Sigmoid colon (tissue), 7 donors: ENCODE results near the gene CFAP45. TPM values are rescaled to one million over a fixed set of nuclear protein-coding genes. Genes with fewer than 3 reads are reported as not detected.

Experiments used
- DNase-seq: peaks from one replicate; pipeline ENCODE4 v3.0.0-alpha.2; 2019
- H3K27ac ChIP-seq, 4 donors: fragments of 200-600 bp; sonication (generic); one replicate each; pipeline ENCODE4 v1.5.1; 2016 to 2019; ENCODE audit warnings: mild to moderate bottlenecking in 1 of 4
- H3K27me3 ChIP-seq, 3 donors: fragments of 200-600 bp; sonication (generic); one replicate each; pipeline ENCODE4 v1.5.1; 2019; ENCODE audit warnings: mild to moderate bottlenecking in 1 of 3
- H3K36me3 ChIP-seq, 4 donors: fragments of 200-600 bp; sonication (generic); one replicate each; pipeline ENCODE4 v1.5.1; 2016 to 2019
- H3K4me1 ChIP-seq, 4 donors: fragments of 200-600 bp; sonication (generic); one replicate each; pipeline ENCODE4 v1.5.1; 2017 to 2019
- H3K4me3 ChIP-seq, 4 donors: fragments of 200-600 bp; sonication (generic); one replicate each; pipeline ENCODE4 v1.5.1; 2017 to 2019; ENCODE audit warnings: mild to moderate bottlenecking in 2 of 4, moderate library complexity in 1 of 4
- H3K9me3 ChIP-seq, 4 donors: fragments of 200-600 bp in 3 of 4; sonication (generic) in 3 of 4; one replicate each; pipeline versions ENCODE4 v1.5.1 to v1.6.1; 2013 to 2019
- EP300 ChIP-seq, 4 donors: sonication (generic); formaldehyde crosslinking; IDR thresholded peaks; one replicate each; pipeline ENCODE4 v1.6.1; 2017; ENCODE audit warnings: antibody characterized with exemption in 4 of 4
- POLR2A ChIP-seq, 2 donors: fragments of 450-650 bp; IDR thresholded peaks; one replicate each; pipeline ENCODE4 v1.6.1; 2016; ENCODE audit warnings: antibody characterized with exemption in 2 of 2, mild to moderate bottlenecking in 2 of 2, moderate library complexity in 2 of 2
- POLR2AphosphoS5 ChIP-seq, 4 donors: sonication (generic); formaldehyde crosslinking; IDR thresholded peaks; one replicate each; pipeline ENCODE4 v1.6.1; 2017; ENCODE audit warnings: antibody characterized with exemption in 4 of 4
- WGBS, 2 donors: extraction: QIAGEN DNeasy Blood & Tissue Kit; methylation state at CpG; one replicate each; pipeline ENCODE4 v1.1.7; 2013; 5-methylcytosine and 5-hydroxymethylcytosine counted together
- intact Hi-C: fragments of 100-400 bp; cut with DNase I; formaldehyde crosslinking; loops from one replicate; pipeline ENCODE4 v1.15.1; 2023
- polyA plus RNA-seq, 3 donors: library from polyadenylated mRNA; stranded (reverse); fragments of 200-250 nt; gene quantifications; one replicate each; pipeline ENCODE4 v1.2.3, GENCODE V29; 2013
- small RNA-seq, 3 donors: library from RNA; depleted of rRNA; stranded (forward); fragments of <200 nt; gene quantifications; one replicate each; pipeline ENCODE3, GENCODE V24; 2016
- total RNA-seq, 4 donors: library from RNA; depleted of rRNA; stranded (reverse); fragments of >200 nt; gene quantifications; one replicate each; pipeline ENCODE4 v1.1.0, GENCODE V29; 2016
- TF ChIP-seq, protein P1 (sequence below), 4 experiments: fragments of 450-650 bp in 3 of 4; fragments of 200-600 bp in 1 of 4; IDR thresholded peaks; one replicate each; pipeline ENCODE4 v1.5.1; 2016 to 2019; ENCODE audit warnings: antibody characterized with exemption in 4 of 4, mild to moderate bottlenecking in 3 of 4, moderate library complexity in 2 of 4
- donor health status: healthy with polysubstance abuse.
- donor health status: Bipolar disorder and iron deficiency.
- donor health status: healthy.

The CFAP45 gene
- total and polyA plus RNA-seq, 7 donors = 0.29 to 1.8 (median 1.0) TPM; not detected in 3

DNA sequence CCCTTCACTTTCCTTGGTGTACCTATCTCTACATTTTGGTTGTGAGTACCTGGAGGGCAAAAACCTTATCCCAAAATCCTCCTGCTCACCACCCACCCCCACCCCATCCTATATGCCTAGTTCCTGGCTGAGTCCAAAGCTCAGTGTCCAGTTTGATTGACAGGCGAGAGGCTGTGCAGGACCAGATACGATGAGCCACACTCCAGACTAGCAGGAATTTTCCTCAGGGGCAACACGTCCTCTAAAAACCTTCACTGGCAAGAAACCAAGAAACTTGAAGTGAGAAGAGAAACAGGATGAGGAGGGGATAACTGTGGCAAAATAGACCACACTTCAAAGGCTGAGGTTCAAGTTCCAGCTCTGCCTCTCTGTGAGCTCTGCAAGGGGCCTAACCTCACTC lies 74.4 kb downstream of the CFAP45 start:
- H3K4me1 ChIP-seq = peaks cover 0 to 7% (median 3%) of the 10 kb centered on the region in 4 donors
- no peak for TF ChIP-seq POLR2A (IDR thresholded peaks at IDR 0.05)
- TF ChIP-seq POLR2AphosphoS5 (IDR thresholded peaks at IDR 0.05) = no peak
- TF ChIP-seq, protein P1, sequence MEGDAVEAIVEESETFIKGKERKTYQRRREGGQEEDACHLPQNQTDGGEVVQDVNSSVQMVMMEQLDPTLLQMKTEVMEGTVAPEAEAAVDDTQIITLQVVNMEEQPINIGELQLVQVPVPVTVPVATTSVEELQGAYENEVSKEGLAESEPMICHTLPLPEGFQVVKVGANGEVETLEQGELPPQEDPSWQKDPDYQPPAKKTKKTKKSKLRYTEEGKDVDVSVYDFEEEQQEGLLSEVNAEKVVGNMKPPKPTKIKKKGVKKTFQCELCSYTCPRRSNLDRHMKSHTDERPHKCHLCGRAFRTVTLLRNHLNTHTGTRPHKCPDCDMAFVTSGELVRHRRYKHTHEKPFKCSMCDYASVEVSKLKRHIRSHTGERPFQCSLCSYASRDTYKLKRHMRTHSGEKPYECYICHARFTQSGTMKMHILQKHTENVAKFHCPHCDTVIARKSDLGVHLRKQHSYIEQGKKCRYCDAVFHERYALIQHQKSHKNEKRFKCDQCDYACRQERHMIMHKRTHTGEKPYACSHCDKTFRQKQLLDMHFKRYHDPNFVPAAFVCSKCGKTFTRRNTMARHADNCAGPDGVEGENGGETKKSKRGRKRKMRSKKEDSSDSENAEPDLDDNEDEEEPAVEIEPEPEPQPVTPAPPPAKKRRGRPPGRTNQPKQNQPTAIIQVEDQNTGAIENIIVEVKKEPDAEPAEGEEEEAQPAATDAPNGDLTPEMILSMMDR (IDR thresholded peaks at IDR 0.05) = no peak
- TF ChIP-seq EP300 (IDR thresholded peaks at IDR 0.05) = no peak
- H3K4me3 ChIP-seq = no peak overlapping the region
- intact Hi-C loops = no loop called here
- H3K27ac ChIP-seq = no peak overlapping the region
- H3K9me3 ChIP-seq = no peaks in the 10 kb centered on the region
- DNase-seq = no peak
- H3K36me3 ChIP-seq = no peaks in the 10 kb centered on the region
- peaks cover 0 to 19% (median 0%) of the 10 kb centered on the region in 3 donors for H3K27me3 ChIP-seq
- 68 to 75% methylated on average over 3 of the region's 3 CpGs for WGBS, 2 donors

DNA sequence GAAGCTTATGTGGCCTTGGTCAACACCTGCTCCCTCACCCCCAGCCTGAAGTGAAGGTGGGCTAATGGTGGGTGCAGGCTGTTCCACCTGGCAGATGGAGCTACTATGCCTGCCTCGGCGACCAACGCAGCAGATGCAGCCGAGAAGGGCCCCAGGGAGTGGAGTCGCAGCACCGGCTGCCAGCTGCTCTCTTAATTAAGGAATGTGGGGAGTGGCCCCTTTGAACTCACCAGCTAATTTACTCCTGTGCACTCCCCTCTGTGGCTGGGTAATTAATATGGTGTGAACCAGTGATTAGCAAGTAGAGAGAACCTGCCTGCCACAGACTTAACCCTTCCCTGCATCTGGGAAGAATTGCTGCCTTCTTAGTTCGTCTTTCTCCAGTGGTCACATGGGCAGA lies 76.6 kb downstream of the CFAP45 start:
- TF ChIP-seq, protein P1 (IDR thresholded peaks at IDR 0.05) = no peak
- no peak for TF ChIP-seq EP300 (IDR thresholded peaks at IDR 0.05)
- no peak for TF ChIP-seq POLR2AphosphoS5 (IDR thresholded peaks at IDR 0.05)
- no peak for TF ChIP-seq POLR2A (IDR thresholded peaks at IDR 0.05)
- H3K27me3 ChIP-seq = peaks cover 0 to 19% (median 0%) of the 10 kb centered on the region in 3 donors
- intact Hi-C loops = no loop called here
- no peaks in the 10 kb centered on the region for H3K4me1 ChIP-seq
- no peak overlapping the region for H3K27ac ChIP-seq
- DNase-seq = no peak
- H3K36me3 ChIP-seq = no peaks in the 10 kb centered on the region
- no peaks in the 10 kb centered on the region for H3K9me3 ChIP-seq
- WGBS, 2 donors = 20 to 55% methylated on average over 7 of the region's 7 CpGs
- H3K4me3 ChIP-seq = no peak overlapping the region

Small RNA genes within 50 kb of the gene (small RNA-seq; reads per million reads assigned to genes)
- gene MIR4259 = 0 reads per million in 3 donors
- gene RF00570 = 0 to 0.11 (median 0.06) reads per million in 3 donors

Other genes with a start within 250 kb of the CFAP45 start
- gene CRP, start 185.6 kb downstream of the CFAP45 start, total RNA-seq = not detected
- gene CRP, start 185.6 kb downstream of the CFAP45 start, polyA plus RNA-seq = under 1 TPM in 1 of 3 donors, not detected in 2; 0.20 TPM
- 10 to 100 TPM; 40.4 to 59.1 (median 51.6) TPM for gene DUSP23, start 119.2 kb downstream of the CFAP45 start, total RNA-seq
- gene DUSP23, start 119.2 kb downstream of the CFAP45 start, polyA plus RNA-seq = 10 to 100 TPM; 77.7 to 88.7 (median 86.5) TPM
- not detected for gene FCRL6, start 97.8 kb downstream of the CFAP45 start, total RNA-seq
- gene FCRL6, start 97.8 kb downstream of the CFAP45 start, polyA plus RNA-seq = under 1 TPM in 1 of 3 donors, not detected in 2; 0.38 TPM
- gene SLAMF8, start 73.3 kb downstream of the CFAP45 start, total RNA-seq = 1 to 10 TPM; 3.3 to 5.0 (median 4.3) TPM
- gene SLAMF8, start 73.3 kb downstream of the CFAP45 start, polyA plus RNA-seq = 10 to 100 TPM in 2 of 3 donors, 1 to 10 TPM in 1; 2.4 to 16.2 (median 13.3) TPM
- not detected for gene VSIG8, start 37.5 kb downstream of the CFAP45 start, total RNA-seq
- gene VSIG8, start 37.5 kb downstream of the CFAP45 start, polyA plus RNA-seq = under 1 TPM in 1 of 3 donors, not detected in 2; 0.10 TPM
- 100 to 1,000 TPM in 2 of 4 donors, 10 to 100 TPM in 2; 88.8 to 109 (median 99.0) TPM for gene TAGLN2, start 25.3 kb upstream of the CFAP45 start, total RNA-seq
- gene TAGLN2, start 25.3 kb upstream of the CFAP45 start, polyA plus RNA-seq = 100 to 1,000 TPM; 383 to 770 (median 531) TPM
- gene IGSF9, start 45.4 kb upstream of the CFAP45 start, total RNA-seq = under 1 TPM in 1 of 4 donors, not detected in 3; under 0.01 TPM
- gene IGSF9, start 45.4 kb upstream of the CFAP45 start, polyA plus RNA-seq = 10 to 100 TPM in 2 of 3 donors, 1 to 10 TPM in 1; 6.9 to 16.3 (median 11.4) TPM
- gene SLAMF9, start 54.1 kb upstream of the CFAP45 start, total RNA-seq = not detected
- under 1 TPM in 1 of 3 donors, not detected in 2; 0.15 TPM for gene SLAMF9, start 54.1 kb upstream of the CFAP45 start, polyA plus RNA-seq
- gene PIGM, start 131.8 kb upstream of the CFAP45 start, total RNA-seq = 1 to 10 TPM; 3.3 to 4.7 (median 4.5) TPM
- 1 to 10 TPM in 1 of 3 donors, under 1 TPM in 2; 0.60 to 3.6 (median 0.69) TPM for gene PIGM, start 131.8 kb upstream of the CFAP45 start, polyA plus RNA-seq
- under 1 TPM in 2 of 4 donors, not detected in 2; 0.27 to 0.36 TPM for gene KCNJ10, start 170.0 kb upstream of the CFAP45 start, total RNA-seq
- 1 to 10 TPM in 1 of 3 donors, under 1 TPM in 1, not detected in 1; 0.23 to 1.3 TPM for gene KCNJ10, start 170.0 kb upstream of the CFAP45 start, polyA plus RNA-seq
- under 1 TPM; under 0.01 to 0.36 (median 0.27) TPM for gene KCNJ9, start 181.4 kb upstream of the CFAP45 start, total RNA-seq
- under 1 TPM in 1 of 3 donors, not detected in 2; 0.22 TPM for gene KCNJ9, start 181.4 kb upstream of the CFAP45 start, polyA plus RNA-seq
- 10 to 100 TPM; 11.1 to 11.4 (median 11.3) TPM for gene IGSF8, start 198.5 kb upstream of the CFAP45 start, total RNA-seq
- gene IGSF8, start 198.5 kb upstream of the CFAP45 start, polyA plus RNA-seq = 10 to 100 TPM in 1 of 3 donors, 1 to 10 TPM in 2; 4.8 to 34.9 (median 7.2) TPM
- gene ATP1A2, start 215.6 kb upstream of the CFAP45 start, total RNA-seq = 100 to 1,000 TPM in 2 of 4 donors, 10 to 100 TPM in 2; 60.7 to 153 (median 102) TPM
- gene ATP1A2, start 215.6 kb upstream of the CFAP45 start, polyA plus RNA-seq = 1 to 10 TPM in 2 of 3 donors, under 1 TPM in 1; 0.92 to 5.7 (median 1.8) TPM